Calu3 (cell line): ENCODE measurements around the gene FOXL2. TPM values are rescaled to one million over a fixed set of nuclear protein-coding genes. Genes with fewer than 3 reads are reported as not detected.

ENCODE experiments used
- BruUV-seq: library from RNA; stranded (reverse); fragments of 400-500 nt; replicated peaks from 2 replicates; lab custom pipeline; 2021; lab: Mats Ljungman, UMichigan
- CTCF ChIA-PET: fragments of 300-600 bp; sonication (Branson Sonifier 250); formaldehyde crosslinking; loops from one replicate; lab custom pipeline; 2022; ENCODE audit warnings: antibody characterized with exemption; lab: Charles Lee
- DNase-seq: peaks from one replicate; pipeline ENCODE4 v3.0.0; 2022
- H3K27ac Mint-ChIP-seq: one replicate; pipeline ENCODE4 v1.8.0; 2022; ENCODE audit warnings: mixed read lengths; ENCODE audit not compliant: unreplicated experiment
- H3K27me3 Mint-ChIP-seq: one replicate; pipeline ENCODE4 v1.8.0; 2022; ENCODE audit warnings: mixed read lengths; ENCODE audit not compliant: unreplicated experiment
- H3K36me3 Mint-ChIP-seq: one replicate; pipeline ENCODE4 v1.8.0; 2022; ENCODE audit warnings: mild to moderate bottlenecking, moderate library complexity, mixed read lengths; ENCODE audit not compliant: insufficient read depth, unreplicated experiment
- H3K4me1 Mint-ChIP-seq: one replicate; pipeline ENCODE4 v1.8.0; 2022; ENCODE audit warnings: mild to moderate bottlenecking, low read depth, mixed read lengths; ENCODE audit not compliant: unreplicated experiment
- H3K4me3 Mint-ChIP-seq: one replicate; pipeline ENCODE4 v1.8.0; 2022; ENCODE audit warnings: mild to moderate bottlenecking, low read depth, moderate library complexity, mixed read lengths; ENCODE audit not compliant: unreplicated experiment
- H3K9me3 Mint-ChIP-seq: one replicate; pipeline ENCODE4 v1.8.0; 2022; ENCODE audit warnings: low read depth, mixed read lengths; ENCODE audit not compliant: unreplicated experiment
- intact Hi-C: fragments of 100-400 bp; cut with micrococcal nuclease; formaldehyde crosslinking; loops from one replicate; pipeline ENCODE4 v1.10.0; 2022; ENCODE audit not compliant: unreplicated experiment
- total RNA-seq: library from RNA; stranded (reverse); gene quantifications from 2 replicates; pipeline ENCODE4 v1.2.3, GENCODE V29; 2022
- TF ChIP-seq, protein P1 (sequence below): fragments of 200-600 bp; IDR thresholded peaks from one replicate; pipeline ENCODE4 v1.8.0; 2022; ENCODE audit warnings: antibody characterized with exemption; ENCODE audit not compliant: unreplicated experiment

FOXL2 gene
- total RNA-seq, 1 experiment from 2014 or later: 0.42 TPM

DNA sequence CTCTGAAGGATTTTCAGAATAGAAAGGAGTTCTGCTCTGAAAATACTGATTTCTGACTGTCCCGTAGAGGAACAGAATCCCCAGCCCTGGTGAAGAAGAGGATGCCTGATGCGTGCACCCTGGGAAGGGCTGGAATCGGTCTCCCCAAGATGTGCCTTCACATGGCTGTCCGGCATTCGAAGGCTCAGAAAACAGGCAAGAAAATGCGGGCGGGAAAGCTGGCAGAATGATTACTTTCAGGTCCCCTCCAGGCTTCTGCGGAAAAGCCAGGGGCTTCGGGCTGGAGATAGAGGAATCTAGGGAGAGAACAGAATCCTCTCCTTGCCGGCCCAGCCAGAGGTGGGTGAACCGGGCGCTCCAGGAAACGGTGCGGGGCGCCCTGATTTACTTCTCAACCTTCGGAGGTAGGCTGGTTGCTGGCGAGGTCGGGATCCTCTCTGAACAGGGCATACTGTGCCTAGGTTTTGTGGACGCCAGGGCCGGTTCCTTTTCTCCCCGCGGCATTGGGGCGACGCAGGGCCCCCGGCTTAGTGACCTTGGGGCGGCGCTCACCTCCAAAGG, 2.6 kb upstream of the FOXL2 start:
- Mint-ChIP-seq H3K4me3 (peak overlapping the region; percentile 20), H3K27me3 (peaks cover 87% of the 10 kb centered on the region), H3K27ac (no peak overlapping the region), H3K4me1 (peaks cover 25% of the 10 kb centered on the region), H3K9me3 (no peaks in the 10 kb centered on the region), H3K36me3 (peaks cover 23% of the 10 kb centered on the region)
- intact Hi-C loops: no loop called here
- CTCF ChIA-PET: interaction anchor here (0.5 to 1.9 kb wide), 7 partner anchors 10 to 368 kb away, joined by 3 to 11 read pairs (median 4); no protein-coding TSS in a partner anchor
- DNase-seq: no peak
- TF ChIP-seq, protein P1, sequence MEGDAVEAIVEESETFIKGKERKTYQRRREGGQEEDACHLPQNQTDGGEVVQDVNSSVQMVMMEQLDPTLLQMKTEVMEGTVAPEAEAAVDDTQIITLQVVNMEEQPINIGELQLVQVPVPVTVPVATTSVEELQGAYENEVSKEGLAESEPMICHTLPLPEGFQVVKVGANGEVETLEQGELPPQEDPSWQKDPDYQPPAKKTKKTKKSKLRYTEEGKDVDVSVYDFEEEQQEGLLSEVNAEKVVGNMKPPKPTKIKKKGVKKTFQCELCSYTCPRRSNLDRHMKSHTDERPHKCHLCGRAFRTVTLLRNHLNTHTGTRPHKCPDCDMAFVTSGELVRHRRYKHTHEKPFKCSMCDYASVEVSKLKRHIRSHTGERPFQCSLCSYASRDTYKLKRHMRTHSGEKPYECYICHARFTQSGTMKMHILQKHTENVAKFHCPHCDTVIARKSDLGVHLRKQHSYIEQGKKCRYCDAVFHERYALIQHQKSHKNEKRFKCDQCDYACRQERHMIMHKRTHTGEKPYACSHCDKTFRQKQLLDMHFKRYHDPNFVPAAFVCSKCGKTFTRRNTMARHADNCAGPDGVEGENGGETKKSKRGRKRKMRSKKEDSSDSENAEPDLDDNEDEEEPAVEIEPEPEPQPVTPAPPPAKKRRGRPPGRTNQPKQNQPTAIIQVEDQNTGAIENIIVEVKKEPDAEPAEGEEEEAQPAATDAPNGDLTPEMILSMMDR: no peak
- no TSS peak for BruUV-seq

DNA sequence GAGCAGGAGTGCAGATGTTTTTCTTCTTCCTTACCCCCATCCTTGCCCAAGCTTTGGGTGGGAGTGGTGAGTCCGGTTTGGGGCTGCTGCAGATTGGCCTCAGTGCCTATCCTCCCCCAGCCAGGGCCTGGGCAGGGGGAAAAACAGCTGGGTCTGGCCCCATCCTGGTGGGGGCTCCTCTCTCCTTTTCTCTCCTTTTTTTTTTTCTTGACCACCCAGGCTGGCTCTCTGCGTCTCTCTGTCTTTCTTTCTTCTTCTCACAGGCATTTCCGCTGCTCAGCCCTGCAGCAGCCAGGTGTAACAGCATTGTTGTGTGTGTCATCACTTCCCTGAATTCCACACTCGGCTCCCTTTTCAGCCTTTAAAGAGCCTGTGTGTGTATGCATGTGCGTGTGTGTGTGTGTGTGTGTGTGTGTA, 2.1 kb upstream of the FOXL2 start:
- peaks cover 25% of the 10 kb centered on the region for H3K4me1 Mint-ChIP-seq
- H3K9me3 Mint-ChIP-seq: no peaks in the 10 kb centered on the region
- H3K27ac Mint-ChIP-seq: no peak overlapping the region
- BruUV-seq: no TSS peak
- TF ChIP-seq, protein P1: no peak
- CTCF ChIA-PET: interaction anchor here (0.6 kb wide), 1 partner anchor 13 kb away, joined by 3 read pairs; no protein-coding TSS in a partner anchor
- intact Hi-C loops: no loop called here
- peaks cover 23% of the 10 kb centered on the region for H3K36me3 Mint-ChIP-seq
- no peak for DNase-seq
- peaks cover 87% of the 10 kb centered on the region for H3K27me3 Mint-ChIP-seq
- H3K4me3 Mint-ChIP-seq: peak overlapping the region; percentile 20

DNA sequence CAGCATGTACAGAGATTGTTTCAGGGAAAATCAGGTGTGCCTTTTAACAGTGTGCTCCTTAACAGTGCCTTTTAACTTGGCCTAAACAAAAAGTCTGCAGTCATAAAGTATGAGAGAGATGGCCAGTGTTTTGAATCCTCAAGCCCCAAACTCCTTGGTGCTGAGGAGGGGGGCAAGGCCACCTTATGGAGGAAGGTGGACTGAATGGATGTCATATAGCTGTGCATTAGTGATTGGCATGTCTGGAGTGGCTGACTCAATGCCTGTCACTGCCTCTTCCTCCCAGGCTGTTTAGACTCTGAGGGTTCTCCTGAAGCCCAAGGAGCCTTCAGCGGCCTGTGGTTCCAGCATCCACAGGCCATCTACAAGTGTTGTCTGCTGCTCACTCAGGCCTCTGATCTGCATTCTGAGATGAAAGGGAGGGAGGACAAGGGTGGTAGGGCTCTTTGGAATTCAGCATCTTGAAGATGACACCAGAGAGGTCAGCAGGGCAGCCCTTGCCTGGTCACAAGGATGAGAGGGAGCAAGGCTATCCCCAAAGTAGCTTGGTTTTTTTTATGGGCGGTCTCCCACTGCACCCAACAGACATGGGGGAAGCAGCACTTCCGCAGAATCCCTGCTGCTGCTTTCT, 1.5 kb upstream of the FOXL2 start:
- Mint-ChIP-seq H3K27me3 (peaks cover 87% of the 10 kb centered on the region), H3K36me3 (peaks cover 23% of the 10 kb centered on the region), H3K27ac (no peak overlapping the region), H3K9me3 (no peaks in the 10 kb centered on the region), H3K4me3 (no peak overlapping the region), H3K4me1 (peaks cover 25% of the 10 kb centered on the region)
- intact Hi-C loops: no loop called here
- no peak for DNase-seq
- TF ChIP-seq, protein P1: no peak
- CTCF ChIA-PET: interaction anchor here (1.3 to 2.0 kb wide), 2 partner anchors 12 to 31 kb away, joined by 3 to 10 read pairs; no protein-coding TSS in a partner anchor
- BruUV-seq: no TSS peak

DNA sequence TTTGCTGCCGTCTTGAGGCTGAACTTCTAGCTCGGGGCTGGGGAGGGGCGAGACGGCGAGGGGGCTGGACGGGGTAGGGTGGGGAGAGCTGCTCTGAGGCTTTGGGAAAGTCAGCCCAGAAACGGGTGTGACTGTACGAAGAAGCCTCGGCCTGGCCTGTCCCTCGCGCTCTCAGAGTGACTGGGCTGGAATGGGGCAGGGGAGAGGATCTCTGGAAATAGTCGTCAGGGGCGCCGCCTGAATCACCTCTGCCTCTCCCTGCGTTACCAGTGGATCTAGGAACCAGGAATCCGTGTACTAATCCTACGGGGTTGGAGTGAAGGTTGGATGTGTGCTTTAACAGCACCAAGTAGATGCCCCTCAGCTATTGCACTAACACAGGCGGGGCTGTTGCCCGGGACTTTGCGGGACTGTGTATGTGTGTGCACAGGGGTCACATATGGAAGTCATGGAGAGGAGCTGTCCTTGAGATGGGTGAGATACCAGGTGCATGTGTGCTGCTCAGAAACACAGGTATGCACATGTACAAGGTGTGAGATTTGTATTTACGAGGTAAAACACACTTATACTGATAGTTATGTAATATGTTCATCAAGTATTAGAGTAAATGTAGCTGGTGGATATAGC, 671 bp upstream of the FOXL2 start:
- intact Hi-C loops: no loop called here
- CTCF ChIA-PET: interaction anchor here (0.6 to 2.0 kb wide), 5 partner anchors 11 to 768 kb away, joined by 3 to 10 read pairs (median 5); no protein-coding TSS in a partner anchor
- no TSS peak for BruUV-seq

More for the DNA sequence above, 671 bp upstream of the FOXL2 start:
- TF ChIP-seq, protein P1: no peak
- DNase-seq: no peak
- Mint-ChIP-seq H3K27me3 (peaks cover 93% of the 10 kb centered on the region), H3K4me3 (peak overlapping the region; percentile 66), H3K27ac (no peak overlapping the region), H3K4me1 (peaks cover 25% of the 10 kb centered on the region), H3K9me3 (no peaks in the 10 kb centered on the region), H3K36me3 (peaks cover 26% of the 10 kb centered on the region)
